GM12878 (cell line): ENCODE results near the gene DNAJC22. TPM values are rescaled to one million over a fixed set of nuclear protein-coding genes. Genes with fewer than 3 reads are reported as not detected.

Experiments used
- ATAC-seq: fragments of 200-7000 bp; cut with Tn5 transposase; 3 replicates; pipeline ENCODE4 v1.9.1; 2020; ENCODE audit warnings: mild to moderate bottlenecking, moderate library complexity
- BruUV-seq: library from RNA; stranded (reverse); fragments of 400-500 nt; replicated peaks from 2 replicates; lab custom pipeline; 2021; lab: Mats Ljungman, UMichigan
- CTCF ChIA-PET: fragments of 300-600 bp; sonication (Branson Sonifier 250); formaldehyde crosslinking; extraction: SDS; loops from one replicate; lab custom pipeline; 2021; ENCODE audit warnings: inconsistent platforms; lab: Yijun Ruan, JAX
- POLR2A ChIA-PET: fragments of 350-600 bp; formaldehyde crosslinking; extraction: SDS; loops from one replicate; lab custom pipeline; 2021; ENCODE audit warnings: inconsistent platforms; lab: Charles Lee
- RAD21 ChIA-PET: fragments of 300-600 bp; sonication (Branson Sonifier 250); formaldehyde crosslinking; loops from one replicate; lab custom pipeline; 2023; ENCODE audit warnings: antibody characterized with exemption; ENCODE audit not compliant: unreplicated experiment; lab: Charles Lee
- SMC1A ChIA-PET: fragments of 300-600 bp; sonication (Branson Sonifier 250); formaldehyde crosslinking; loops from one replicate; lab custom pipeline; 2023; ENCODE audit not compliant: unreplicated experiment, uncharacterized antibody; lab: Charles Lee
- DNase-seq: peaks from one replicate; pipeline ENCODE4 v3.0.0-alpha.2; 2011; ENCODE audit warnings: low read depth, low spot score
- FAIRE-seq: peaks from 3 replicates; lab custom pipeline; 2011; peaks lifted over from hg19 to GRCh38; lab: Jason Lieb, UNC
- H2AFZ ChIP-seq: 2 replicates; pipeline ENCODE4 v1.6.0; 2011; ENCODE audit warnings: low read depth, low read length, control low read depth; ENCODE audit not compliant: control insufficient read depth
- H3K27ac ChIP-seq: 2 replicates; pipeline ENCODE4 v1.5.1; 2011; ENCODE audit warnings: control low read depth; ENCODE audit not compliant: control insufficient read depth, insufficient read depth
- H3K27me3 ChIP-seq, 2 experiments: replicated peaks in 1 of 2; 2 replicates each; pipeline versions ENCODE4 v1.6.0 to v1.6.1; 2011; ENCODE audit warnings: low read length in 1 of 2; ENCODE audit not compliant: control insufficient read depth in 2 of 2, insufficient read depth in 2 of 2
- H3K36me3 ChIP-seq, 2 experiments: 2 replicates each; pipeline ENCODE4 v1.5.1; 2011; ENCODE audit warnings: low read length in 1 of 2; ENCODE audit not compliant: control insufficient read depth in 2 of 2, insufficient read depth in 2 of 2
- H3K4me1 ChIP-seq: 2 replicates; pipeline ENCODE4 v1.6.1; 2011; ENCODE audit warnings: mild to moderate bottlenecking, low read length, moderate library complexity, mixed read lengths; ENCODE audit not compliant: control insufficient read depth, insufficient read depth
- H3K4me2 ChIP-seq: 2 replicates; pipeline ENCODE4 v1.6.0; 2011; ENCODE audit warnings: control low read depth; ENCODE audit not compliant: control insufficient read depth, insufficient read depth
- H3K4me3 ChIP-seq: fragments of 200-600 bp; sonication (generic); 2 replicates; pipeline ENCODE4 v1.5.1; 2016
- H3K79me2 ChIP-seq: 2 replicates; pipeline ENCODE4 v1.6.0; 2011; ENCODE audit warnings: low read length; ENCODE audit not compliant: control insufficient read depth, insufficient read depth
- H3K9ac ChIP-seq: 2 replicates; pipeline ENCODE4 v1.8.0; 2011; ENCODE audit warnings: low read length, control low read depth, mixed read lengths; ENCODE audit not compliant: control insufficient read depth, insufficient read depth
- H3K9me3 ChIP-seq: replicated peaks from 3 replicates; pipeline ENCODE4 v1.5.1; 2011; ENCODE audit warnings: mild to moderate bottlenecking, low read length; ENCODE audit not compliant: control insufficient read depth, insufficient read depth
- H4K20me1 ChIP-seq: 2 replicates; pipeline ENCODE4 v1.6.0; 2011; ENCODE audit not compliant: control insufficient read depth, insufficient read depth
- ATF3 ChIP-seq: IDR thresholded peaks from 2 replicates; pipeline ENCODE4 v1.6.1; 2011; ENCODE audit warnings: low read depth, mild to moderate bottlenecking, low read length, moderate library complexity, borderline replicate concordance; ENCODE audit errors: extremely low read depth
- CBFB ChIP-seq: IDR thresholded peaks from 2 replicates; pipeline ENCODE4 v1.6.1; 2016; ENCODE audit warnings: antibody characterized with exemption, low read depth
- ETV6 ChIP-seq, 2 experiments: fragments of 450-650 bp in 1 of 2; IDR thresholded peaks in 1 of 2; conservative IDR thresholded peaks in 1 of 2; 2 replicates each; pipeline ENCODE4 v1.6.1; 2014; ENCODE audit warnings: antibody characterized with exemption in 1 of 2, borderline replicate concordance in 1 of 2, low read depth in 1 of 2, mild to moderate bottlenecking in 1 of 2, moderate library complexity in 1 of 2
- NR2C2 ChIP-seq: IDR thresholded peaks from 2 replicates; pipeline ENCODE4 v1.6.1; 2011; ENCODE audit warnings: borderline replicate concordance, low read depth; ENCODE audit not compliant: control insufficient read depth, insufficient read length
- NR2F1 ChIP-seq: fragments of 450-650 bp; conservative IDR thresholded peaks from 2 replicates; pipeline ENCODE4 v1.6.1; 2017; ENCODE audit warnings: mild to moderate bottlenecking
- RELA ChIP-seq: fragments of 450-650 bp; IDR thresholded peaks from 2 replicates; pipeline ENCODE4 v1.8.0; 2014; ENCODE audit warnings: borderline replicate concordance; ENCODE audit not compliant: partially characterized antibody
- ZBTB40 ChIP-seq: fragments of 450-650 bp; IDR thresholded peaks from 2 replicates; pipeline ENCODE4 v1.6.1; 2016; ENCODE audit warnings: mild to moderate bottlenecking, moderate library complexity, borderline replicate concordance
- WGBS: methylation state at CpG from one replicate; pipeline ENCODE4 v1.1.6; 2016; ENCODE audit warnings: low lambda C conversion rate; ENCODE audit not compliant: insufficient replicate concordance, insufficient coverage; ENCODE audit errors: missing lambda C conversion rate; 5-methylcytosine and 5-hydroxymethylcytosine counted together
- in situ Hi-C: fragments of 300-500 bp; cut with MboI; formaldehyde crosslinking; loops from 9 replicates; pipeline ENCODE4 v1.14.3; 2018; ENCODE audit warnings: mixed read lengths
- intact Hi-C: fragments of 100-400 bp; cut with micrococcal nuclease; formaldehyde crosslinking; loops from one replicate; pipeline ENCODE4 v1.14.2; 2022; ENCODE audit not compliant: unreplicated experiment
- polyA plus RNA-seq, 11 experiments: library from polyadenylated mRNA; depleted of rRNA in 4 of 11; unstranded in 6 of 11; stranded (reverse) in 5 of 11; fragments of >200 nt; fragmentation: Nextera tagmentation in 4 of 11; fragmentation: Illumina TruSeq in 1 of 11; extraction: Ambion mirVana in 4 of 11; extraction: Trizol in 1 of 11; gene quantifications; 1 replicate in 1 of 11; 2 replicates in 10 of 11; pipeline versions ENCODE4 v1.2.1 to v1.2.3, GENCODE V29; 2011 to 2016; ENCODE audit warnings: inconsistent platforms in 2 of 11, missing spikeins in 2 of 11, low read depth in 1 of 11
- total RNA-seq, 4 experiments: library from RNA; depleted of rRNA in 3 of 4; stranded (reverse); fragments of >200 nt in 3 of 4; fragmentation: Illumina TruSeq in 1 of 4; extraction: Trizol in 1 of 4; gene quantifications; 2 replicates each; pipeline versions ENCODE4 v1.2.1 to v1.2.3, GENCODE V29; 2013 to 2021
- TF ChIP-seq, protein P1 (sequence below), 3 experiments: IDR thresholded peaks in 2 of 3; conservative IDR thresholded peaks in 1 of 3; 2 replicates each; pipeline ENCODE4 v1.5.1; 2011; ENCODE audit warnings: low read depth in 3 of 3, low read length in 3 of 3, mild to moderate bottlenecking in 3 of 3, control low read depth in 2 of 3, moderate library complexity in 2 of 3, inconsistent platforms in 1 of 3, mixed read lengths in 1 of 3; ENCODE audit not compliant: control insufficient read depth in 2 of 3, insufficient read depth in 1 of 3; ENCODE audit errors: extremely low read depth in 1 of 3
- TF ChIP-seq, protein P2 (sequence below): fragments of 450-650 bp; formaldehyde crosslinking; IDR thresholded peaks from 2 replicates; pipeline ENCODE4 v1.4.0; 2020; ENCODE audit warnings: mild to moderate bottlenecking, moderate library complexity

The DNAJC22 gene
- total and polyA plus RNA-seq, 10 of the 15 experiments (the other 5 are each of a cell fraction or from before 2014, with no cell fraction given), result 0.06 to 0.61 (median 0.13) TPM; not detected in 3

GRCh38 chr12:49331380-49332222 is 15.1 kb upstream of the DNAJC22 start:
- no peaks in the 10 kb centered on the region for H4K20me1 ChIP-seq
- H3K79me2 ChIP-seq, result no peaks in the 10 kb centered on the region
- H2AFZ ChIP-seq, result no peak overlapping the region
- no peak overlapping the region for H3K4me3 ChIP-seq
- H3K36me3 ChIP-seq, result peaks cover 7 to 16% of the 10 kb centered on the region in 2 experiments; a peak in 3 of 4 replicates
- ATAC-seq (peak; percentile 85), DNase-seq (no peak), FAIRE-seq (no peak)
- intact Hi-C loops, result no loop called here
- H3K27ac ChIP-seq, result no peak overlapping the region
- ChIA-PET RAD21 (interaction anchor here (0.6 to 2.3 kb wide), 17 partner anchors 9 to 1494 kb away, joined by 3 to 33 read pairs (median 5); partner anchors contain the start of genes DNAJC22, PRPF40B and TROAP), SMC1A (interaction anchor here (0.6 to 3.2 kb wide), 14 partner anchors 9 to 288 kb away, joined by 3 to 30 read pairs (median 4); partner anchors contain the start of genes DNAJC22 and TROAP), CTCF (interaction anchor here (0.5 to 4.3 kb wide), 27 partner anchors 9 to 378 kb away, joined by 3 to 72 read pairs (median 5); partner anchors contain the start of genes DNAJC22, PRPH, SPATS2 and TROAP), POLR2A (interaction anchor here (1.0 to 1.9 kb wide), 3 partner anchors 9 to 293 kb away, joined by 3 to 9 read pairs (median 9); partner anchors contain the start of gene TROAP)
- 90% methylated on average over 11 of the region's 11 CpGs for WGBS
- H3K9me3 ChIP-seq, result no peaks in the 10 kb centered on the region; the same call in 2 of the 3 replicates
- H3K4me1 ChIP-seq, result no peaks in the 10 kb centered on the region
- in situ Hi-C loops, result no loop called here
- no peak overlapping the region for H3K4me2 ChIP-seq
- no peak overlapping the region for H3K9ac ChIP-seq
- no TSS peak for BruUV-seq
- peaks cover 3 to 12% of the 10 kb centered on the region in 2 experiments for H3K27me3 ChIP-seq
- TF ChIP-seq CBFB (no peak), ZBTB40 (peak; percentile 31; the same call in 1 of the 2 replicates), ETV6 (conservative IDR thresholded peaks at IDR 0.05 in 1 of 2, IDR thresholded peaks at IDR 0.05 in 1 of 2; ENCODE audit: borderline replicate concordance in 1 of 2, low read depth in 1 of 2) (no peak), NR2F1 (no peak), ATF3 (no peak), NR2C2 (no peak), RELA (no peak)
- TF ChIP-seq, protein P1, sequence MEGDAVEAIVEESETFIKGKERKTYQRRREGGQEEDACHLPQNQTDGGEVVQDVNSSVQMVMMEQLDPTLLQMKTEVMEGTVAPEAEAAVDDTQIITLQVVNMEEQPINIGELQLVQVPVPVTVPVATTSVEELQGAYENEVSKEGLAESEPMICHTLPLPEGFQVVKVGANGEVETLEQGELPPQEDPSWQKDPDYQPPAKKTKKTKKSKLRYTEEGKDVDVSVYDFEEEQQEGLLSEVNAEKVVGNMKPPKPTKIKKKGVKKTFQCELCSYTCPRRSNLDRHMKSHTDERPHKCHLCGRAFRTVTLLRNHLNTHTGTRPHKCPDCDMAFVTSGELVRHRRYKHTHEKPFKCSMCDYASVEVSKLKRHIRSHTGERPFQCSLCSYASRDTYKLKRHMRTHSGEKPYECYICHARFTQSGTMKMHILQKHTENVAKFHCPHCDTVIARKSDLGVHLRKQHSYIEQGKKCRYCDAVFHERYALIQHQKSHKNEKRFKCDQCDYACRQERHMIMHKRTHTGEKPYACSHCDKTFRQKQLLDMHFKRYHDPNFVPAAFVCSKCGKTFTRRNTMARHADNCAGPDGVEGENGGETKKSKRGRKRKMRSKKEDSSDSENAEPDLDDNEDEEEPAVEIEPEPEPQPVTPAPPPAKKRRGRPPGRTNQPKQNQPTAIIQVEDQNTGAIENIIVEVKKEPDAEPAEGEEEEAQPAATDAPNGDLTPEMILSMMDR (IDR thresholded peaks at IDR 0.05 in 2 of 3, conservative IDR thresholded peaks at IDR 0.05 in 1 of 3; ENCODE audit: control insufficient read depth in 2 of 3, extremely low read depth in 1 of 3, insufficient read depth in 1 of 3, low read depth in 3 of 3, low read length in 3 of 3), result peak; percentile 55 to 68 (median 59)
- TF ChIP-seq, protein P2, sequence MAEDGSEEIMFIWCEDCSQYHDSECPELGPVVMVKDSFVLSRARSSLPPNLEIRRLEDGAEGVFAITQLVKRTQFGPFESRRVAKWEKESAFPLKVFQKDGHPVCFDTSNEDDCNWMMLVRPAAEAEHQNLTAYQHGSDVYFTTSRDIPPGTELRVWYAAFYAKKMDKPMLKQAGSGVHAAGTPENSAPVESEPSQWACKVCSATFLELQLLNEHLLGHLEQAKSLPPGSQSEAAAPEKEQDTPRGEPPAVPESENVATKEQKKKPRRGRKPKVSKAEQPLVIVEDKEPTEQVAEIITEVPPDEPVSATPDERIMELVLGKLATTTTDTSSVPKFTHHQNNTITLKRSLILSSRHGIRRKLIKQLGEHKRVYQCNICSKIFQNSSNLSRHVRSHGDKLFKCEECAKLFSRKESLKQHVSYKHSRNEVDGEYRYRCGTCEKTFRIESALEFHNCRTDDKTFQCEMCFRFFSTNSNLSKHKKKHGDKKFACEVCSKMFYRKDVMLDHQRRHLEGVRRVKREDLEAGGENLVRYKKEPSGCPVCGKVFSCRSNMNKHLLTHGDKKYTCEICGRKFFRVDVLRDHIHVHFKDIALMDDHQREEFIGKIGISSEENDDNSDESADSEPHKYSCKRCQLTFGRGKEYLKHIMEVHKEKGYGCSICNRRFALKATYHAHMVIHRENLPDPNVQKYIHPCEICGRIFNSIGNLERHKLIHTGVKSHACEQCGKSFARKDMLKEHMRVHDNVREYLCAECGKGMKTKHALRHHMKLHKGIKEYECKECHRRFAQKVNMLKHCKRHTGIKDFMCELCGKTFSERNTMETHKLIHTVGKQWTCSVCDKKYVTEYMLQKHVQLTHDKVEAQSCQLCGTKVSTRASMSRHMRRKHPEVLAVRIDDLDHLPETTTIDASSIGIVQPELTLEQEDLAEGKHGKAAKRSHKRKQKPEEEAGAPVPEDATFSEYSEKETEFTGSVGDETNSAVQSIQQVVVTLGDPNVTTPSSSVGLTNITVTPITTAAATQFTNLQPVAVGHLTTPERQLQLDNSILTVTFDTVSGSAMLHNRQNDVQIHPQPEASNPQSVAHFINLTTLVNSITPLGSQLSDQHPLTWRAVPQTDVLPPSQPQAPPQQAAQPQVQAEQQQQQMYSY (CRISPR knock-in tag), result no peak
